Adrenal gland (tissue), 5 donors: ENCODE data around the gene KCNH5.
"Not testable (repeated sequence)": the region's sequence is repeated elsewhere in the genome, so short reads cannot be mapped to it uniquely, and the experiment has no call there.

Experiments
- CTCF ChIP-seq, 6 experiments: fragments of 450-650 bp in 4 of 6; fragments of 200-600 bp in 2 of 6; sonication (generic) in 1 of 6; IDR thresholded peaks; 1 replicate in 5 of 6; 2 replicates in 1 of 6; pipeline versions ENCODE4 v1.5.1 to v1.8.0; 2016 to 2021; ENCODE audit warnings: antibody characterized with exemption in 6 of 6, mild to moderate bottlenecking in 2 of 6, moderate library complexity in 1 of 6
- POLR2A ChIP-seq, 2 donors: fragments of 450-650 bp; IDR thresholded peaks; one replicate each; pipeline ENCODE4 v1.6.1; 2017; ENCODE audit warnings: antibody characterized with exemption in 2 of 2, mild to moderate bottlenecking in 2 of 2, moderate library complexity in 1 of 2
- donor health status: DM: no; HTN: no; CAD: no.

- not testable (repeated sequence) for TF ChIP-seq CTCF, POLR2A (IDR thresholded peaks at IDR 0.05)
Observed at GRCh38 chr14:62746881-62747280, 298.4 kb downstream of the KCNH5 start.
